Measurements from ENCODE around the gene ACKR4.
"Not testable (repeated sequence)": the region's sequence is repeated elsewhere in the genome, so short reads cannot be mapped to it uniquely, and the experiment has no call there.

Gene ACKR4
- 0 to 0.67 (median 0.07) reads per million in 9 experiments for total RNA-seq

DNA sequence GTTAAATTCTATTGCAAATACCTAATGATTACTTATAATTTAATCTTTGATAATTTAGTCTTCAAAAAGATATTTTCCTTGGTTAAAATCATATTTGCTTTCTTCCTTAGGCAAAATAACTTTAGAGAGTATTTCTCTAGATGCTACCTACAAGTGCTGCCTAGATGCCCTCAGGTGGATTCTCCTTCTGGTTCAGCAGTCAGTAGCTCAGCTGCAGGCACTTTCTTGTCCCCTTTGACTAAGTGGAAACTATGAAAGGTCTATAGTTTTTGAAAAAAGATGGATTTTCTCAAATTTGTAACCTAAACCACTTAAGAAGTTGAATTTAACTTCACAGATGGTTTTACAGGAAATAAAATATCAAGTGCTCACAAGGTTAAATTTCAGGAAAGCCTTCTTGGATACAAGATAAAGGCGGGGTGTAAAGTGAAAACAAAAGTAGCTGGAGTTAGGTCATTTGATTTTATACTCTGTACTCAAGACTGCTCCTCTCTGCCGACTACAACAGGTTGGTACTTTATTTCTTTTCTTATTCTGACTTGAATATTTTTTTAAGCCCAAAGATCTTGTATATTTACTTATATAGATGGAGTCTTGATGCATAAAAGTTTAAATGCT lies at the start of gene ACKR4:
Gene ACKR4 (plus strand): TSS at position 455 of the 618 bp plus-strand sequence. CDS start 3,128 bp downstream, outside the sequence.
- H3K36me3 Mint-ChIP-seq (ENCODE audit: insufficient read depth) = peaks cover 3% of the 10 kb centered on the region
- H3K4me3 Mint-ChIP-seq = no peak within 1 kb of the TSS
- DNase-seq (no peak), ATAC-seq (replicated peaks) (no peak)
- peaks cover 0 to 3% of the 10 kb centered on the region in 2 donors for H3K4me1 Mint-ChIP-seq (ENCODE audit: low read depth in 2 of 2)
- H3K27ac Mint-ChIP-seq = no peak within 1 kb of the TSS
- H3K9me3 Mint-ChIP-seq = no peaks in the 10 kb centered on the region
- no peaks in the 10 kb centered on the region for H3K27me3 Mint-ChIP-seq

DNA sequence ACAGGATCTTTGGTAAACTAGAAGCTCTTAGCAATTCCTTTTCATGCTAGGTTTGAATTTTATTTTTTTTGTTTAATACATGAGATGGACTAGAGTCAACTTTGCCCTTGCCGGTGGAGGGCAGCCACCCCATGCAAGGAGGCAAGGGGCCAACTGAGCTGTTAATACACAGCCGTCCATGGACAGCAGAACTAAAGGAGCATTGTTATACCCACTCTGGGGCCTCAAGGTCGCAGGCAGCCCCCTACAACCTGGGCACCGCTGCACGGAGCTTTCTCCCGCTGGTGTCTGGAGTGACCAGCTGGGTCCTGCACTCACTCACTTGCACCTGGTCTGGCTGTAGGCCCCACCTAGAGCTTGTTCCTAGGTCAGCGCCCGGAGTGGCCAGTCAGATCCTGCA lies 47.9 kb upstream of the ACKR4 start:
- no peak for DNase-seq
- no peak overlapping the region for H3K4me3 Mint-ChIP-seq
- peaks cover 4 to 7% of the 10 kb centered on the region in 2 donors for H3K4me1 Mint-ChIP-seq (ENCODE audit: low read depth in 2 of 2)
- no peaks in the 10 kb centered on the region for H3K9me3 Mint-ChIP-seq
- no peaks in the 10 kb centered on the region for H3K27me3 Mint-ChIP-seq
- no peaks in the 10 kb centered on the region for H3K36me3 Mint-ChIP-seq (ENCODE audit: insufficient read depth)
- no peak for ATAC-seq (replicated peaks)
- no peak overlapping the region for H3K27ac Mint-ChIP-seq

DNA sequence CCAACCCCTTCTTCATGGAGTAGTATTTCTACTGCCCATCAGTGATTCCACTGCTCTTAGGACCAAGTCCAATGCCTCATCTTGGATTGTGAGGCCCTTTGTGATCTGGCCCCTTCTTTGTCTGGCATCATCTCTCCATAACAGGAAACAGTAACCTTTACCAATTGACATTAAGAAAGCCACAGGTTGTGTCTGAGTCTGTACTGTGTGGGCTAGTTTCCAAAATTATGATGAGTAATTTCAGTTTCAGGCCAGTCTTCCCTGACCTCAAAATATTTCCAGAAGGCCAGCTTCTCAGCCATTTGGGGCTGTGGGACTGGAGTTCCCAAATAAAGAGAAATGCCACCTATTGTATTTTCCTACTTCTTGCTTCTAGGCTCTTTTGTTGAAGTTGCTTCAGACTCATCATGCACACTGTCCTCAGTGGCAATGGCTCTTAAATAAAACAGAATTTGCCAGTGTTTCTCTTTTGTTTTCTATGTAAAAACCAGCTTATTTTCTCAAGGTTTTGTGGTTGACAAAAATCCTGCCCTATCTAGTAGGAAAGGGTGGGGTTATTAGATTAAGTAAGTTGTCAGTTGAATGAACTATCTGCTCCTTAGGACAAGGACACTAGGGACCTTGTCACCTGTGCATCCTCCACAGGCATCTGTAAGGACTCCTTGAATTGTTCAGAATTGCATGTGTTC lies 47.0 kb upstream of the ACKR4 start:
- ATAC-seq (replicated peaks) = no peak
- no peak for DNase-seq
- Mint-ChIP-seq H3K4me3 (no peak overlapping the region), H3K9me3 (no peaks in the 10 kb centered on the region), H3K27ac (peak overlapping the region in 1 of 2 donors; percentile 33), H3K36me3 (ENCODE audit: insufficient read depth) (no peaks in the 10 kb centered on the region), H3K4me1 (ENCODE audit: low read depth in 2 of 2) (peaks cover 4 to 7% of the 10 kb centered on the region in 2 donors), H3K27me3 (no peaks in the 10 kb centered on the region)

DNA sequence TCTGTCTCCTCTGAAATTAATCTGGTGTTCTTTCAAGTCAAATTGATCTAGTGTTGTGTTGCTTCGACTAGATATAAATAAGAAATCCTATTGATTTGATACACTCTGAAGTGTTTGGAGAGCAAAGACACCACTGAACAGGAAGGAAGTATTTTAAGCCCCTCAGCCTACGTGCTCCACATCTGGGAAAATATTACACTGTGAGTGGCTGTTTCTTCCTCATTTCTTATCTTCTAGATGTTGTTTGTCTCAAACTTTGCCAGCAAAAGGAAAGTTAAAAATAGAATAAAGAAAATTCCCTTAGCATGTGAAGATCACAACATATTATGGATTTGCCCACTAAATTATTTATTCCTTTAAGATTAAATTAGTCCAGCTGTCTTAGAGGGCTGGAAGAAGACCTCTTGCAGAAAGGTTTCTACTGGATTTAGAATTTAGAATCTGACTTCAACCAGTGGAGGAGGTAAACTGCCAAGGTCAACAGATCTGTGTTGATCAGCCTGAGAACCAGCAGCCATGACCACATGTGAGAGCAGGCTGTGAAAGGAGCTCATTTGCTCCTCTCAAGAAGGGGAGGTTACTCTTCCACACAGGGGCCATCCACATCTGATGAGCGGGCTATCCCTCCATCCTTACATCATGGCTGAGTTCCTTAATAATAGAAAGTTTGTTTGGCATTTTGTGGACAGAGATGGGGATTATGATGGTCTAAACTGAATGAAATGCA lies 46.3 kb upstream of the ACKR4 start:
- no peak overlapping the region for H3K4me3 Mint-ChIP-seq
- no peaks in the 10 kb centered on the region for H3K36me3 Mint-ChIP-seq (ENCODE audit: insufficient read depth)
- H3K27me3 Mint-ChIP-seq = no peaks in the 10 kb centered on the region
- peaks cover 4 to 7% of the 10 kb centered on the region in 2 donors for H3K4me1 Mint-ChIP-seq (ENCODE audit: low read depth in 2 of 2)
- H3K9me3 Mint-ChIP-seq = no peaks in the 10 kb centered on the region
- DNase-seq (no peak), ATAC-seq (replicated peaks) (no peak)
- peak overlapping the region in 1 of 2 donors; percentile 11 for H3K27ac Mint-ChIP-seq

DNA sequence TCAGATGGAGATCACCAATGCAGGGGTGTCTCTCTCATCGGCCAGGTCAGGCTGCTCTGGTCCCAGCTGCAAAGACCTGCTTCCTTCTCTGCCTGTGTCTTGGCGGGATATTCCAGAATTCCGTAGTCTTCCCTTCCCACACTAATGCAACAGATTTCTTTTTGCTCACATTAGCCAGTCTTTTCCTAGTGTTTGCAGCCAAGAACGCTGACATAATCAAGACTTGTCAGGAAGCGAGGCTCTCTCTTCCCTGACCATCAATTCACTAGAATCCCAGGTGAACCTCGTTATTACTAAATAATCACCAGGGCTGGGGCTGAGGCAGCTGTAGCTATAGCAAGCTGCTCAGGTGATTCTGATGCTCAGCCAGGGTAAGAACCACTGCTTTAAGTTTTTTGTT lies 43.2 kb upstream of the ACKR4 start:
- ATAC-seq (replicated peaks) (no peak), DNase-seq (no peak)
- no peaks in the 10 kb centered on the region for H3K9me3 Mint-ChIP-seq
- H3K4me3 Mint-ChIP-seq = no peak overlapping the region
- no peaks in the 10 kb centered on the region for H3K36me3 Mint-ChIP-seq (ENCODE audit: insufficient read depth)
- H3K4me1 Mint-ChIP-seq (ENCODE audit: low read depth in 2 of 2) = peaks cover 4 to 7% of the 10 kb centered on the region in 2 donors
- H3K27ac Mint-ChIP-seq = no peak overlapping the region
- no peaks in the 10 kb centered on the region for H3K27me3 Mint-ChIP-seq

DNA sequence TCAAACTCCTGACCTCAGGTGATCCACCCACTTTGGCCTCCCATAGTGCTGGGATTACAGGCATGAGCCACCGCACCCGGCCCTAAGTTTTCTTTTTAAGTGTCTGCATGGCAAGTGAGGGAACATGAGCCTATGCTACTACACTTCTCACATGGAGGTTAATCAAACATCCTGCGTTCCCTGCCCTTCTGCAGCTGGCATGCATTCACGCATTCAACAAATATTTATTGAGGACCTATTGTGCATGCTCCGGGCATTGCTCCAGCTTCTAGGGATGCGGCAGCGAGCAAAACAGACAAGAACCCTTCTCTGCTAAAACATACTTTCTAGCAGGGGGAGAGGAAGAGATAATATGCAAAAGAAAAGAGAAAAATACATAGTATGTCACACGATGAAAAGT lies 42.6 kb upstream of the ACKR4 start:
- H3K27ac Mint-ChIP-seq = peak overlapping the region in 1 of 2 donors; percentile 5

DNA sequence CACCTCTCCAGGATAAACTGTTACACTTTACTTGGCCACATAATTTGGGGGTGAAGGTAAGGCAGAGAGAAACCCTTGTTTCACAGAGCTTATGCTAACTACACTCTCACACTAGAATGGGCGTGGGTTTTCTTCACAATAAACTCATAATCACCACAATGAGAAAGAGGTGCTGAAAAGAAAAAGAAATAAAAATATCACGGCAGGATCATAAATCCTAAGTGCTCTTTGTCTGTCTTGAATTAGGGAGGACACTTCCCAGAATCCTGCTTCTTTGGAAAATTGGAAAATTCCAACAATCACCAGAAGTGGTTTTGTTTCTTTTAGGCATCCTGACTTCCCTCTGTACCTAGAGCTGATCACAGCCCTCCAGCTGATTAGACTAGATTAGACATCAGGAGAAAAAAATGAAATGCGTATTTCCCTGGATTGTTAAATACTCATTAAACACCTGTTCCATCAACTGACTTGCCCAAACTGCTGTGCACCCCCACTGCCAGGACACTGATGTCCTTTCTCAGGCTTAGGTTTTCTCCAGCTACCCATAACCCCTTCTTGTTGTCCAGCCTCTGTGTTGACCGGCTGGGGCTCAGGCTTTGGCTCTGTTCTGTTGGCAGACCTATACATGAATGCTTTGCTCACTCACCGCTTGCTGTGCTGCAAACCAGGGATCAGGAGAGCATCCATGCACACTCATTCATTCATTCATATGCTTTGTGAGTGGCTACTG lies 41.6 kb upstream of the ACKR4 start:
- H3K36me3 Mint-ChIP-seq (ENCODE audit: insufficient read depth) = no peaks in the 10 kb centered on the region
- no peak overlapping the region for H3K4me3 Mint-ChIP-seq
- no peaks in the 10 kb centered on the region for H3K9me3 Mint-ChIP-seq
- no peaks in the 10 kb centered on the region for H3K27me3 Mint-ChIP-seq
- DNase-seq (no peak), ATAC-seq (replicated peaks) (no peak)
- no peak overlapping the region for H3K27ac Mint-ChIP-seq
- H3K4me1 Mint-ChIP-seq (ENCODE audit: low read depth in 2 of 2) = peaks cover 0 to under 1% of the 10 kb centered on the region in 2 donors

More for the DNA sequence above, 42.6 kb upstream of the ACKR4 start:
- H3K27me3 Mint-ChIP-seq = no peaks in the 10 kb centered on the region
- no peak overlapping the region for H3K4me3 Mint-ChIP-seq
- H3K9me3 Mint-ChIP-seq = no peaks in the 10 kb centered on the region
- H3K36me3 Mint-ChIP-seq (ENCODE audit: insufficient read depth) = no peaks in the 10 kb centered on the region
- ATAC-seq (replicated peaks) (no peak), DNase-seq (no peak)
- H3K4me1 Mint-ChIP-seq (ENCODE audit: low read depth in 2 of 2) = peaks cover 4 to 7% of the 10 kb centered on the region in 2 donors

DNA sequence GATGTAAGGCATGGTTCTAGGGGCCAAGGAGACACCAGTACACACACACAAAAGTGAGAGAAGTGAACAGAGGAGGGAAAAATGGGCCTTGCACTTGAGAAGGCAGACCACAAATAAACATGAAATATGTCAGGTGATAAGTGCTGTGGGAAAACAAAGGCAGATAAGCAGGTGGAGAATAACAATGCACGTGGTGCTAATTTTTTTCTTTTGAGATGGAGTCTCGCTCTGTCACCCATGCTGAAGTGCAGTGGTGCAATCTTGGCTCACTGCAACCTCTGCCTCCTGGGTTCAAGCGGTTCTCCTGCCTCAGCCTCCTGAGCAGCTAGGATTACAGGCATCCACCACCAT lies 41.1 kb upstream of the ACKR4 start:
- H3K9me3 Mint-ChIP-seq; H3K27me3 Mint-ChIP-seq; H3K4me1 Mint-ChIP-seq (ENCODE audit: low read depth in 2 of 2); H3K36me3 Mint-ChIP-seq (ENCODE audit: insufficient read depth); DNase-seq; H3K27ac Mint-ChIP-seq; ATAC-seq (replicated peaks); H3K4me3 Mint-ChIP-seq: not testable (repeated sequence)

DNA sequence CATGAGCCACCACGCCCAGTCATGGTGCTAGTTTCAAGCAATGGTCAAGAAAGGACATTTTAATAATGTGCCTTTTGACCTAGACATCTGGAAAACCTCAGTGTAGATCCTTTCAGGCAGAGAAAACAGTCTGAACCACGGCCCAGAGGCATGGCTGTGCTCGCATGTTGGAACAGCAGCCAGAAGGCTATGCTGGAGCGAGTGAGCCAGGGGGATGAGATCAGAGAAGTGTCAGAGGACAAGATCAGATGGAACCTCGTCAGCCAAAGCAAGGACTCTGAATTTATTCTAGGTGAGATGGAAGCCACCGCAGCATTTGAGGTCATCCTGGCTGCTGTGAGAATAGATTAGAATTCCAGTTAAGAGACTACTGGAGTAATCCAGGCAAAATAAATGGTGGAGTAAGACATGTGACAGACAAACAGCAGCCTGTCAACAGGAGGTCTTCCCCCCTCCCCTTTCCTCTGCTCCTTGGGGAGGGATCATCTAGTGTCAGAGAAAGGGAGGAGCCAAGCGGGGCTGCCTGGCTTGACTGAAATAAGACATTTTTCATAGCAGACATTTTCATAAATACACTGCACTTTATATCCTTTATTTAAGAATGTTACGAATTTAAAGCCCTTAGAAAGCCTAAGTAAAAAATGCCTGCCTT lies 40.4 kb upstream of the ACKR4 start:
- ATAC-seq (replicated peaks) = no peak

DNA sequence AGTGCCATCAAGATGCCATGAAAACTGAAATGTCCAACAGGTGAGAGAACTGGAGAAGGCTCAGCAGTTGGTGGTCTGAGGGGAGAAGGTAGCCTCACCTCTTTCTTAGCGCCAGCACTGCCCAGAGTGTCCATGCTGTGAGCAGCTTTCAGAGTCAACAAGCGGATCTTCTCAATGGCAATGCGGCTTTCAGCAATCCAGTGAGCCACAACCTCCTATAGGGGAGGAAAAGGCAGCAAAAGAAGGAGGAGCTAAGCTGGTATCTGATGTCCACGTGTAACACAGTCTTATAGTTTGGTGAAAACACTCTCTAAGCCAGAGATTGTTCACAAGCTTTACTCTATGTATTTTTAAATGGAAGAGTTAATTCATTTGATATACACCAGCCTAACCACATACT lies 36.1 kb upstream of the ACKR4 start:
- ATAC-seq (replicated peaks) = no peak
- no peak for DNase-seq
- Mint-ChIP-seq H3K27me3 (no peaks in the 10 kb centered on the region), H3K4me1 (ENCODE audit: low read depth in 2 of 2) (no peaks in the 10 kb centered on the region), H3K36me3 (ENCODE audit: insufficient read depth) (peaks cover 3% of the 10 kb centered on the region), H3K4me3 (no peak overlapping the region), H3K9me3 (no peaks in the 10 kb centered on the region), H3K27ac (no peak overlapping the region)

More for the DNA sequence above, 40.4 kb upstream of the ACKR4 start:
- H3K4me3 Mint-ChIP-seq = no peak overlapping the region
- H3K27ac Mint-ChIP-seq = no peak overlapping the region
- no peaks in the 10 kb centered on the region for H3K9me3 Mint-ChIP-seq
- no peaks in the 10 kb centered on the region for H3K27me3 Mint-ChIP-seq
- H3K36me3 Mint-ChIP-seq (ENCODE audit: insufficient read depth) = no peaks in the 10 kb centered on the region
- DNase-seq = no peak
- no peaks in the 10 kb centered on the region for H3K4me1 Mint-ChIP-seq (ENCODE audit: low read depth in 2 of 2)

DNA sequence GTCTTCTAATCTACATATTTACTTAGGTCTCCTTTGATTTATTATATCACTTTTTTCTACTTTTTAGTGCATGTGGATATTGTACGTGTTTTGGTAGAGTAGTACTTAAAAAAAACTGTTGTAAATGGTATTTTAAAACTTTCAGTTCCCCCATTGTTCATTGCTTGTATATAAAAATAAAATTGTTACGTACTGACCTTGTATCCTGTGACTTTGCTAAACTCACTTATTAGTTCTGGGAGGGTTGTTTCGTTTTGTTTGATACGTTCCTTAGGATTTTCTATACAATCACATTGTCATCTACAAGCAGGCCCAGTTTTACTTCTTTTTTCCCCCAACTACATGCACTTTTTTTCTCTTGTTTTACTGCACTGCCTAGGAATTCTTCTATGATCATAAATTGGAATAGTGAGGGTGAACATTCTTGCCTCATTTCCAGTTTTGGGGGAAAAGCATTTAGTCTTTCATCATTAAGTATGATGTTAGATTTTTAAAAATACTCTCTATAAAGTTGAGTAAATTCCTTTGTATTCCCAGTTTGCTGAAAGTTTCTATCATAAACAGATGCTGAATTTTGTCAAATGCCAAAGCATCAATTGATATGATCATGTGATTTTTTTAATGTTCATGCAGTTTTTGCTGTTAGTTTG lies 33.5 kb upstream of the ACKR4 start:
- Mint-ChIP-seq H3K27ac (no peak overlapping the region), H3K9me3 (no peaks in the 10 kb centered on the region), H3K4me1 (ENCODE audit: low read depth in 2 of 2) (no peaks in the 10 kb centered on the region), H3K36me3 (ENCODE audit: insufficient read depth) (peaks cover 3% of the 10 kb centered on the region), H3K27me3 (no peaks in the 10 kb centered on the region), H3K4me3 (no peak overlapping the region)
- DNase-seq = no peak
- no peak for ATAC-seq (replicated peaks)

DNA sequence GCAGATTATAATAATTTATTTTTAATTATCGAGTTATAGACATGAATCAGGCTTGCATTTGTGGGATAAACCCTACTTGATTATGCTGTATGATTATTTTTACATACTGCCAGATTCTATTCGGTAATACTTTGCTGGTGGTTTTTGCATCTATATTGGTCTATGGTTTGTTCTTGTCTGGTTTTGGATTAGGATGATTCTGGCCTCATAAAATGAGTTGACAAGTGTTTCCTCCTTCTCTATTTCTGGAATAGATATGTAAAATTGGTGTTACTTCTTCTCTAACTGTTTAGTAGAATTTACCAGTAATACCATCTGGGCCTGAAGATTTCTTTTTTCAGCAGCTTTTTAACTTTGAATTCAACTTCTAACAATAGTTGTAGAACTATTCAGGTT lies 33.0 kb upstream of the ACKR4 start:
- Mint-ChIP-seq H3K27ac (no peak overlapping the region), H3K4me1 (ENCODE audit: low read depth in 2 of 2) (no peaks in the 10 kb centered on the region), H3K4me3 (no peak overlapping the region), H3K9me3 (no peaks in the 10 kb centered on the region), H3K36me3 (ENCODE audit: insufficient read depth) (peaks cover 3% of the 10 kb centered on the region), H3K27me3 (no peaks in the 10 kb centered on the region)
- ATAC-seq (replicated peaks) (no peak), DNase-seq (no peak)

DNA sequence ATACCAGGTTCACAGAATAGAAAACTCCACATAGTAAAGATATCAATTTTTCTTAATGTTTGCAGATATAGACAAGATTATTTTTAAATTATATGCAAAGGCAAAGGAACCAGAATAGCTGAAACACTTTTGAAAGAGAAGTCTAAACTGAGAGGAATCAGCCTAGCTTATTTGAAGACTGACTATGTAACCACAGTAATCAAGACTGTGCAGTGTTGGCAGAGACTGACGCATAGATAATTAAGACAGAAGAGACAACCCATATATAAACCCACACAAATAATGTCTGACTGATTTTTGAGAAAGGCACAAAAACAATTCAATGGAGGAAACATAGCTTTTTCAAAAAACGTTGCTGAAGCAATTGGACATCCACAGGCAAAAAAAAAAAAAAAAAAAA lies 28.6 kb upstream of the ACKR4 start:
- Mint-ChIP-seq H3K27ac (peak overlapping the region in 1 of 2 donors; percentile 19), H3K36me3 (ENCODE audit: insufficient read depth) (peaks cover 7% of the 10 kb centered on the region), H3K9me3 (no peaks in the 10 kb centered on the region), H3K4me3 (no peak overlapping the region), H3K4me1 (ENCODE audit: low read depth in 2 of 2) (no peaks in the 10 kb centered on the region), H3K27me3 (no peaks in the 10 kb centered on the region)
- ATAC-seq (replicated peaks) (no peak), DNase-seq (no peak)
